ENCODE measurements around the gene CACNA2D1. TPM values are rescaled to one million over a fixed set of nuclear protein-coding genes. Genes with fewer than 3 reads are reported as not detected.

Gene CACNA2D1
- total and polyA plus RNA-seq, 8 donors: 1.8 to 72.7 (median 5.7) TPM

DNA sequence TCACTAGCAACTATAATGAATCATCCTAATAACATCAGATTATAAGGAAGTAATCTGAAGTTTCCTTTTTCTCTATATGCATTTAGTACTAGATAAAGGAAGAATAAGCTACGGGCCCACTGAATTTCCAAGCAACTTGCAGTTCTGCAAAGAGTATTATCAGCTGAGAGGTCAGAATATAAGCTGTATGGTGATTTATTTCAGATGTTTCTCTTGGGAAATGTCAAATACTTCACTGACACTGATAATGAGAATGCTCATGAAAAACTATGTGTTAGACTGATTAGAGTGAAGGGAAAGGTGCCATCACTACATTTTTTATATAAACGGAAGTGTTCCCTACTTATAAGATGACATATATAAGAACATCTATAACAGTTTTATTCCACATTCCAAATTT, 422.5 kb downstream of the CACNA2D1 start:
- Histone ChIP-seq H3K36me3 (no peaks in the 10 kb centered on the region), H3K9me3 (no peaks in the 10 kb centered on the region), H3K4me3 (no peak overlapping the region), H3K4me1 (no peaks in the 10 kb centered on the region), H3K27ac (no peak overlapping the region), H3K27me3 (no peaks in the 10 kb centered on the region)
- TF ChIP-seq POLR2AphosphoS5 (IDR thresholded peaks at IDR 0.05): no peak
- TF ChIP-seq POLR2A (IDR thresholded peaks at IDR 0.05): no peak
- TF ChIP-seq, protein P1, sequence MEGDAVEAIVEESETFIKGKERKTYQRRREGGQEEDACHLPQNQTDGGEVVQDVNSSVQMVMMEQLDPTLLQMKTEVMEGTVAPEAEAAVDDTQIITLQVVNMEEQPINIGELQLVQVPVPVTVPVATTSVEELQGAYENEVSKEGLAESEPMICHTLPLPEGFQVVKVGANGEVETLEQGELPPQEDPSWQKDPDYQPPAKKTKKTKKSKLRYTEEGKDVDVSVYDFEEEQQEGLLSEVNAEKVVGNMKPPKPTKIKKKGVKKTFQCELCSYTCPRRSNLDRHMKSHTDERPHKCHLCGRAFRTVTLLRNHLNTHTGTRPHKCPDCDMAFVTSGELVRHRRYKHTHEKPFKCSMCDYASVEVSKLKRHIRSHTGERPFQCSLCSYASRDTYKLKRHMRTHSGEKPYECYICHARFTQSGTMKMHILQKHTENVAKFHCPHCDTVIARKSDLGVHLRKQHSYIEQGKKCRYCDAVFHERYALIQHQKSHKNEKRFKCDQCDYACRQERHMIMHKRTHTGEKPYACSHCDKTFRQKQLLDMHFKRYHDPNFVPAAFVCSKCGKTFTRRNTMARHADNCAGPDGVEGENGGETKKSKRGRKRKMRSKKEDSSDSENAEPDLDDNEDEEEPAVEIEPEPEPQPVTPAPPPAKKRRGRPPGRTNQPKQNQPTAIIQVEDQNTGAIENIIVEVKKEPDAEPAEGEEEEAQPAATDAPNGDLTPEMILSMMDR (IDR thresholded peaks at IDR 0.05): no peak
- TF ChIP-seq EP300 (IDR thresholded peaks at IDR 0.05): no peak
- intact Hi-C loops (cut with DNase I; ENCODE audit: low total_unique reads): no loop called here
- 70 to 75% (median 71%) methylated on average over 2 of the region's 2 CpGs for WGBS, 5 donors
- no peak for DNase-seq

DNA sequence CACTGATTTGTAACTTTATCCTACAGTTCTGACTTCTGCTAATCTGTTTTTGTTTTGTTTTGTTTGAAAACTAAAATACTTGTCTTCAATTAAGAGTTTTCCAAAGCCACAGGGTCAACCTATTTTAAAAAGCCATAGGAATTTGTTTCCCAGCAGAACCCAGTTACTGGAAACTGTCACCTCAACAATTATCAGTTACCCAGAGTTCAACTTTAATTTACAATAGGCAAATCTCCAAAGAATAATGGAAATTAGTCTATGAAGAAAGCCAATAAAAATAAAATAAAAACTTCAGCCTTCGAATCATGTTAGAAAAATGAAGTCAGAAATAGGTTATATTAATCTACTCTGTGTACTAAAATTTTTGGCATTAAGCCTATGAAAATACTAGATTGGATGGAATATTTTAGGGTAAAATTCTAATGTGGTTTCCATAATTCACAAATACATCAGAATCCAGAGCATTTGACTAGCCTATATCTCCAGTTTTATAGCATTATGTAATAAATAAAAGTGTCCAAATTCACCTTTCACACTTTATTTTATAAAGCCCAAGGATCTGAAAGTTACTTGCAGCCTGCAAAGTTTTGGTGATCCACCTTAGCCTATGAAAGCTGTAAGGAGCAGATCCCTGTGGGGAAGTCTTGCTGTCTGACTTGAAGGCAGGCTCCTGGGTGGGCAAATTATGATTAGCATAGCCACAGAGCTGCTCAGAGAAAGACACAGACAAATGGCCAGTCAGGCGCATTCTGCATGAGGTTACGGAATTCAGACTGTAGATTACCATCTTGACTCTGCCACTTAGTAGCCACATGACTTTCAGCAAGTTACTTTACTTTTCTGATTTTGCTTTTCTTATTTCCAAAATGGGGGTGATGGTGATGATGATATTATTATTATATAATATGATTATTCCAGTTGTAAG, 423.8 kb downstream of the CACNA2D1 start:
- DNase-seq: no peak
- no peaks in the 10 kb centered on the region for H3K9me3 ChIP-seq
- TF ChIP-seq, protein P1 (IDR thresholded peaks at IDR 0.05): no peak
- TF ChIP-seq EP300 (IDR thresholded peaks at IDR 0.05): no peak
- TF ChIP-seq POLR2A (IDR thresholded peaks at IDR 0.05): no peak
- no peak for TF ChIP-seq POLR2AphosphoS5 (IDR thresholded peaks at IDR 0.05)
- H3K27ac ChIP-seq: no peak overlapping the region
- 68 to 76% (median 70%) methylated on average over 3 of the region's 3 CpGs for WGBS, 5 donors
- H3K4me1 ChIP-seq: no peaks in the 10 kb centered on the region
- no peaks in the 10 kb centered on the region for H3K36me3 ChIP-seq
- no peak overlapping the region for H3K4me3 ChIP-seq
- no peaks in the 10 kb centered on the region for H3K27me3 ChIP-seq
- intact Hi-C loops (cut with DNase I; ENCODE audit: low total_unique reads): loop anchor here (5.0 kb wide), 1 partner anchor 523 kb away; no protein-coding TSS in a partner anchor

DNA sequence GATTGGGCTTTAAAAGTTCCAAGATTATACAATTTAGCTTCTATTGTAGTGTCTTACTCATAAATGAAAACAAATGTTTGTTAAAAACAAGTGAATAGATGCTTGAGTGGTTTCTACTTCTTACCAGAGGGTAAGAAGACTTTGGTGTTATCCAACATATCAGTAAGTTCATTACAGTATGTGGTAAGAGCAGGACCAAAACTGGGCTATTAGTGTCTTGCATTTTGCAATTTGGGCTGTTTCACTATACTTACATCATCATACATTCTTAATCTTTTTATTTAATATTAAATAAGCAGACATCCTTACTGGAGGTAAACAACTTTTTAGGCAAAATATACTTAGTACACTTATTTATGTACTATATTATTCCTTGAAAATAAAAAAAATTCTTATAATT, 425.4 kb downstream of the CACNA2D1 start:
- no peaks in the 10 kb centered on the region for H3K36me3 ChIP-seq
- no peak overlapping the region for H3K27ac ChIP-seq
- H3K4me3 ChIP-seq: no peak overlapping the region
- DNase-seq: no peak
- no peaks in the 10 kb centered on the region for H3K9me3 ChIP-seq
- no peaks in the 10 kb centered on the region for H3K27me3 ChIP-seq
- TF ChIP-seq POLR2A (IDR thresholded peaks at IDR 0.05) (no peak), EP300 (IDR thresholded peaks at IDR 0.05) (no peak), POLR2AphosphoS5 (IDR thresholded peaks at IDR 0.05) (no peak)
- TF ChIP-seq, protein P1 (IDR thresholded peaks at IDR 0.05): no peak
- H3K4me1 ChIP-seq: no peaks in the 10 kb centered on the region
- intact Hi-C loops (cut with DNase I; ENCODE audit: low total_unique reads): loop anchor here (5.0 kb wide), 1 partner anchor 521 kb away; no protein-coding TSS in a partner anchor

DNA sequence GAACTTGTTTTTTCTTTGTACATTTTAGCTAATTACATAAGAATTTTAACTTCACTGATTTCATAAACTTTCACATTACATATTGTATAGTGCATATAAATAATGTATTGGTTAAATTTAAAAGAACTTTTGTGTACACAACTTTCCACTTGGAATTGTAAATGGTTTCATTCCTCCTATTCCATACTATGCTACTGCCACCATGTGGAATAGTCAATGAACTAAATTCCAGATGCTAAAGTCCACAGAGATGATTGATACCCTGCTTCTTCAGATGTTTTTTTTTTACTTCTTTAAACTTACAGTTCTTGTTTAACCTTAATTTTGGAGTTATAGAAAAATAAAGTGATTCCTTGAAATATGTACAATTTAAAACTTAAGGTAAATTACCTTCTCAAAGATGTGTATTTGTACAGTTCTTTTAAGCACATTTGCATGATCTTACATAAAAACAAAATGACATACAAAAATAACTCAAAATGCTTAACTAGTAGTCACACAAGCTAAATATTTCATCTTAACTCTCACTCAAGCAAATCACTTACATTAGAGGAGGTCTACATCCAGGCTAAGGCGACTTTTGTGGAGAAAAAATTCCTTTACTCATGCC, 426.1 kb downstream of the CACNA2D1 start:
- H3K9me3 ChIP-seq: no peaks in the 10 kb centered on the region

More for the DNA sequence above, 426.1 kb downstream of the CACNA2D1 start:
- H3K36me3 ChIP-seq: no peaks in the 10 kb centered on the region
- 73 to 84% (median 78%) methylated on average over 1 of the region's 1 CpG for WGBS, 5 donors
- intact Hi-C loops (cut with DNase I; ENCODE audit: low total_unique reads): loop anchor here (5.0 kb wide), 1 partner anchor 520 kb away; no protein-coding TSS in a partner anchor
- TF ChIP-seq, protein P1 (IDR thresholded peaks at IDR 0.05): peak in 3 of 7 experiments; percentile 12 to 31 (median 23)
- no peak for TF ChIP-seq EP300 (IDR thresholded peaks at IDR 0.05)
- H3K27me3 ChIP-seq: no peaks in the 10 kb centered on the region
- H3K27ac ChIP-seq: no peak overlapping the region
- no peak overlapping the region for H3K4me3 ChIP-seq
- no peaks in the 10 kb centered on the region for H3K4me1 ChIP-seq
- DNase-seq: peak in 1 of 2 donors; percentile 58
